Activated CD8-positive, alpha-beta memory T cell treated with anti-CD3 and anti-CD28 coated beads, Interleukin-2, amount 50 U/mL, for 1 hour (primary cell): ENCODE measurements around the gene PRTN3.
A peak's percentile ranks its signal among the peaks of the same experiment; 100 is the strongest.
"Not testable (repeated sequence)": the region's sequence is repeated elsewhere in the genome, so short reads cannot be mapped to it uniquely, and the experiment has no call there.

Source experiments
- DNase-seq: peaks from one replicate; pipeline ENCODE4 v3.0.0-alpha.2; 2020; ENCODE audit errors: extremely low read depth

Gene PRTN3

GRCh38 chr19:866769-867300 is 26.0 kb downstream of the PRTN3 start:
- no peak for DNase-seq

- no peak for DNase-seq
These were observed 26.5 kb downstream of the PRTN3 start for GRCh38 chr19:867301-867793.

GRCh38 chr19:867855-868457 is 27.2 kb downstream of the PRTN3 start:
- DNase-seq, result no peak

DNA sequence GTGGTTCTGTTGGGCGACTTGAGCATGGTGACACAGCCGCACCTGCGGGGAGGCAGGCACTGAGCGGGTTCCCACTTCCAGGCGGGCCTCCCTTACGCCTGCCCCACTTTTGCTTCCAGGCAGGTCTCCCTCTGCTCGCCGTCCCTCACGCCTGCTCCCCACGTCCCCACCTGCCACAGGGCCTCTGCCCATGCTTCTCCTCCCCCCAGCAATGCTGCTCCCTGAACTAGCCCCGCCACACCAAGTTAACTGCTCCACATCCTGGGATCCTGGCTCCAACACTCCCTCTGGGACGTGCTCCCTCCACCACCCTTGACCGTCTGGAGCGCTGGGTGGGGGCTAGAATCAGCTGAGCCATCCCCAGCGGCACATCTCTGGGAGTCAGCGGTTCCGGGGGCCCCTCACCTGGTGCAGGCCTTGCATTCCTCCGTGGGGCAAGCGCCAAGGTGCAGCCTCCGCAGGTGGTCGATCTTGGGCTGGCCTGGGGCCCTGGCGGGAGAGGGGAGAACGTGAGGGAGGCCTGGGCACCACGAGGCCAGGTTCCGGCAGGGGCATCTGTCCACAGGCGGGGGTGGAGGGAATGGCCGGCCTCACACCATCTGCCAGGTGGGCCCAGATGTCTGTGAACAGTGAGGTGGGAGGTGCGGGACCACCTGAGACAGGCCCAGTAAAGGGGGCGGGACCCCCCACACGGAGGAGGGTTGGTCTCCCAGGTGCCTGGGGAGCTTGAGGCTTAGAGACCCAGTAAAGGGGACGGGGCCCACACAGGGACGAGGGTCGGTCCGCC is 27.9 kb downstream of the PRTN3 start:
- DNase-seq, result no peak

DNA sequence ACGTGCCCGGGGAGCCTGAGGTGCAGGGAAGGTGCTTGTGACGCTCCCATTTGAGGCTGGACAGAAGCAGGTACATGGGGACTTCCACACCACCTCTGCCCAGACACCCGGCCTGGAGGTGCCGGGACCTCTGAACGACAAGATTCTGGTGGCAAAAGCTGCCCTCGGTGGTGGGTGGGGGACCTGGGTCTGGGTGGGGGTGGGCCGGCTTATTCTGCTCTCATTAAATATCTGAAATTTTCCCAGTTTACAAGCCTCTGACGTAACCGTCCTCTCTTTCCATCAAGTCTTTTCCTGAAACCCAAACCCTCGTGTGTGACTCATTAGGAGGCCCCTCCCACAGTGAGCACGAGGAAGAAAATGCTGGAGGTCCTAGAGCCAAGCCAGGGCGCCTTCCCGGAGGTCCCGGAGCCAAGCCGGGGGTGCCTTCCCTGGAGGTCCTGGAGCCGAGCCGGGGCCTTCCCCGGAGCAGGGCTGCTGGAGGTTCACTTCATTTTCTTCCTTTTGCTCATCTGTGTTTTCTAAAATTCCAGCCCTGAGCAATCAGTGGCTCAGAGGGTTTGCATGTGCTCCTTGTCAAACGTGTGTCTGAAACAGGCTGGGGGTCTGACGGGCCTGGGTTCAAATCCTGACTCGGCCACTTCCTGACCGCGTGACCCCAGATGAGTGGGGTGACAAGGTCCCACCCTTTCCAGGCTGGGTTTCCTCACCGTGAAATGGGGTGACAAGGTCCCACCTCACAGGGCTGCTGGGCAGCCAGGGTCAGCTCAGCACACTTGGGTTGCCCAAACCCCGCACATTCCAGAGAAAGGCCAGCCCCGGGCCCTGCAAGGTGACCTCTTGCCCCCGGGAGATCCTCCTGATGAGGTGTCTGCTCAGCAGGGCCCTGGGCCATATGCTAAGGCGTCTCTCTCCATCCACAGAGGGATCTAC is 28.7 kb downstream of the PRTN3 start:
- DNase-seq, result no peak

- DNase-seq, result no peak
These were observed 29.5 kb downstream of the PRTN3 start for GRCh38 chr19:870314-870713.

GRCh38 chr19:870963-871401 is 30.2 kb downstream of the PRTN3 start:
- no peak for DNase-seq

GRCh38 chr19:871446-872265 is 30.9 kb downstream of the PRTN3 start:
- DNase-seq, result no peak

GRCh38 chr19:872266-872951 is 31.6 kb downstream of the PRTN3 start:
- peak; percentile 66 for DNase-seq

GRCh38 chr19:873084-873483 is 32.3 kb downstream of the PRTN3 start:
- peak; percentile 49 for DNase-seq

DNA sequence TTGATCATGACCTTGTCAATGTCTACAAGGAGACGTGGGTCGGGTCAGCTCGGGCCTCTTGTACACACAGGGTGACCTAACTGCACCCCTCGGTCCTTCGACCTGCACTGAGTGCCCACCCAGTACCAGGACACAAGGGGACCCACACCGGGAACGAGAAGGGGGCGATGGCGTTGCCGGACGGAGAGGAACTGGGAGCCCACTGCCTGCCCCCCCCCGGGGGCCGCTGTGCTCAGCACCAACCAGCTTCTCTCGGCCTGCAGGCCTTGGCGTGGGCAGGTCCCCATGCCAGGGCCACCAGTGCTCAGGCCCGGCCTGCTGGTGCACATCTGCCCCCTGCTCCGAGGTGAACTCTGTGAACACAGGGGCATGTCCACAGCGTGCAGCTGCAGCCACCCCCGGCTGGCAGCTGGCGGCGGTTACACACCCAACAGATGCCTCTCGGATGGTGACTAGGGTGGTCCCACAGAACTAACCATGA is 32.8 kb downstream of the PRTN3 start:
- DNase-seq, result no peak

GRCh38 chr19:875265-875879 is 34.6 kb downstream of the PRTN3 start:
- DNase-seq, result no peak

DNA sequence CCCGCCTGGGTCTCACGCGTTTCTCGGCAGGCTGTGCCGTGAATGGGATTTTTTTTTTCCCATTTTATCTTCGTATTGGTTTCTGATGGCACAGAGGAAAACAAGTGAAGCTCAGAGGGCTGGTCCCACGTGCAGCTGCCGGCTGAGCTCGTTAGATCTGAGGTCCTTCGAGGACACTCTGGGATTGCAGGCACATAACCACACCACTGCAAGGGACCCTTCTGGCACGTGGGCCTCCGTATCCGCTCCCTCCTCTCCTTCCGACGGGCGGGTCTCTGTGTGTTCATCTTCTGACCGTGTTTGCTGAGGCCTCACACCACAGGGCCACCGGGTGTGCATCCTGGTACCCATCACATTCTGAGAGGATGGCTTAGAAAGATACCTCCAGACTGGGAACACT is 35.3 kb downstream of the PRTN3 start:
- no peak for DNase-seq

DNA sequence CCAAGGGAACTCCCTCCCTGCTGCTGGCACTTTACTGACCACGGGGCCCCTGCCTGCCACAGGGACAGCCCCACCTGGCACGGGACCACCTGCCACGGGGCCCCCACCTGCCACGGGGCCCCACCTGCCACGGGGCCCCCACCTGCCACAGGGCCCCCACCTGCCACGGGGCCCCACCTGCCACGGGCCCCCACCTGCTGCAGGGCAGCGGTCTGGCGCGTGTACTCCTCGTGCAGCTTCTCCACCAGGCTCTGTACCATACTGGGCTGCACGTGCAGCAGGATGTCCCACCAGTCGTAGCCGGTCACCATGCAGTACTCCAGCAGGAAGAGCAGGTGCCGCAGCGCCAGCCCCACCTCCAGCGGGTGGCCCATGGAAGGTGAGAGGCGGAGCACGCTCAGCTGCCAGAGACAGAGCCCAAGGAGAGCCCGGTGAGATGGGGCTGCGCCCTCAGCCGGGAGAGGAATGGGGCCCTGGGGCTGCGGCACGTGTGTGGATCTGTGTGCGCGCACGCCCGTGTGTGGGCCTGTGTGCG is 36.0 kb downstream of the PRTN3 start:
- no peak for DNase-seq

GRCh38 chr19:877992-878660 is 37.3 kb downstream of the PRTN3 start:
- DNase-seq, result not testable (repeated sequence)

DNA sequence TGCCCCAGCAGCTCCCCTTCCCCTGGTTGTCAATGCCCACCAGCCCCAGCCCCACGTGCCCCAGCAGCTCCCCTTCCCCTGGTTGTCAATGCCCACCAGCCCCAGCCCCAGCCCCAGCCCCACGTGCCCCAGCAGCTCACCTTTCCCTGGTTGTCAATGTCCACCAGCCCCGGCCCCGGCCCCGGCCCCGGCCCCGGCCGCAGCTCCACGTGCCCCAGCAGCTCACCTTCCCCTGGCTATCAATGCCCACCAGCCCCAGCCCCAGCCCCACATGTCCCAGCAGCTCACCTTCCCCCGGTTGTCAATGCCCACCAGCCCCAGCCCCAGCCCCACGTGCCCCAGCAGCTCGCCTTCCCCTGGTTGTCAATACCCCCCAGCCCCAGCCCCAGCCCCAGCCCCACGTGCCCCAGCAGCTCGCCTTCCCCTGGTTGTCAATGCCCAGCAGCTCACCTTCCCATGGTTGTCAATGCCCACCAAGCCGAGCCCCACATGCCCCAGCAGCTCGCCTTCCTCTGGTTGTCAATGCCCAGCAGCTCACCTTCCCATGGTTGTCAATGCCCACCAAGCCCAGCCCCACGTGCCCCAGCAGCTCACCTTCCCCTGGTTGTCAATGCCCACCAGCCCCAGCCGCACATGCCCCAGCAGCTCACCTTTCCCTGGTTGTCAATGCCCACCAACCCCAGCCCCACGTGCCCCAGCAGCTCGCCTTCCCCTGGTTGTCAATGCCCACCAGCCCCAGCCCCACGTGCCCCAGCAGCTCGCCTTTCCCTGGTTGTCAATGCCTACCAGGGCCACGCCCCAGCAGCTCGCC is 38.2 kb downstream of the PRTN3 start:
- DNase-seq, result not testable (repeated sequence)

GRCh38 chr19:879711-880438 is 39.1 kb downstream of the PRTN3 start:
- no peak for DNase-seq
